Aorta (tissue), 5 donors: ENCODE results near the gene NKTR. TPM values are rescaled to one million over a fixed set of nuclear protein-coding genes. Genes with fewer than 3 reads are reported as not detected.

Experiments
- ATAC-seq: fragments of 200-7000 bp; cut with Tn5 transposase; one replicate; pipeline ENCODE4 v1.9.1; 2022; ENCODE audit warnings: moderate library complexity; ENCODE audit not compliant: low FRiP score
- DNase-seq, 2 donors: peaks; one replicate each; pipeline ENCODE4 v3.0.0-alpha.2; 2020
- H3K27ac ChIP-seq, 2 donors: one replicate each; pipeline ENCODE4 v1.5.1; 2013; ENCODE audit warnings: low read length in 2 of 2, mild to moderate bottlenecking in 2 of 2, moderate library complexity in 2 of 2, control low read depth in 1 of 2, inconsistent platforms in 1 of 2, low read depth in 1 of 2
- H3K27me3 ChIP-seq, 2 donors: one replicate each; pipeline ENCODE4 v1.6.1; 2013; ENCODE audit warnings: control low read depth in 1 of 2, low read length in 1 of 2, mild to moderate bottlenecking in 1 of 2, moderate library complexity in 1 of 2; ENCODE audit not compliant: insufficient read depth in 2 of 2, control insufficient read depth in 1 of 2
- H3K36me3 ChIP-seq, 2 donors: one replicate each; pipeline ENCODE4 v1.6.1; 2013; ENCODE audit warnings: control low read depth in 1 of 2, low read length in 1 of 2, mild to moderate bottlenecking in 1 of 2; ENCODE audit not compliant: insufficient read depth in 2 of 2, control insufficient read depth in 1 of 2
- H3K4me1 ChIP-seq, 2 donors: one replicate each; pipeline ENCODE4 v1.6.1; 2013; ENCODE audit warnings: low read length in 2 of 2, control low read depth in 1 of 2, mild to moderate bottlenecking in 1 of 2, moderate library complexity in 1 of 2; ENCODE audit not compliant: insufficient read depth in 2 of 2, control insufficient read depth in 1 of 2
- H3K4me3 ChIP-seq, 2 donors: one replicate each; pipeline ENCODE4 v1.5.1; 2013; ENCODE audit warnings: low read length in 2 of 2, control low read depth in 1 of 2, mild to moderate bottlenecking in 1 of 2
- H3K9me3 ChIP-seq: one replicate; pipeline ENCODE4 v1.6.1; 2013; ENCODE audit warnings: mild to moderate bottlenecking, low read length; ENCODE audit not compliant: control insufficient read depth
- WGBS, 2 donors: extraction: QIAGEN DNeasy Blood & Tissue Kit; methylation state at CpG; one replicate each; pipeline ENCODE4 v1.1.7; 2013; 5-methylcytosine and 5-hydroxymethylcytosine counted together
- intact Hi-C, 2 donors: fragments of 100-400 bp; cut with DNase I; formaldehyde crosslinking; loops; one replicate each; pipeline versions ENCODE4 v1.14.2 to v1.15.0; 2022
- polyA plus RNA-seq, 2 donors: library from polyadenylated mRNA; stranded (reverse); fragments of 200-250 nt; gene quantifications; one replicate each; pipeline ENCODE4 v1.2.3, GENCODE V29; 2013
- total RNA-seq, 2 donors: library from RNA; stranded (reverse); fragmentation: NEBNext Ultra II Directional; extraction: Animal tissue kit (Norgen Biotek cat#: 25700); gene quantifications; one replicate each; pipeline ENCODE4 v1.2.1, GENCODE V29; 2021
- donor health status: healthy with polysubstance abuse.
- donor health status: Bipolar disorder and iron deficiency.
- donor health status: DM: no; HTN: no; CAD: no.
- donor health status: DM: no; HTN: no; CAD: no.
- donor health status: DM: yes; HTN: yes; CAD: no.

The NKTR gene
- total and polyA plus RNA-seq, 4 donors = 6.1 to 163 (median 78.1) TPM

GRCh38 chr3:42605546-42606173 is 5.2 kb downstream of the NKTR start:
- no peak overlapping the region for H3K4me3 ChIP-seq
- H3K27me3 ChIP-seq = no peaks in the 10 kb centered on the region
- H3K27ac ChIP-seq = no peak overlapping the region
- DNase-seq (no peak), ATAC-seq (no peak)
- 47 to 50% methylated on average over 5 of the region's 5 CpGs for whole genome bisulfite sequencing, 2 donors
- H3K9me3 ChIP-seq = no peaks in the 10 kb centered on the region
- intact Hi-C loops = no loop called here
- no peaks in the 10 kb centered on the region for H3K36me3 ChIP-seq
- H3K4me1 ChIP-seq = peaks cover 2% of the 10 kb centered on the region in 2 donors

- H3K4me3 ChIP-seq = no peak overlapping the region
- no peaks in the 10 kb centered on the region for H3K36me3 ChIP-seq
- peaks cover 0 to 2% of the 10 kb centered on the region in 2 donors for H3K4me1 ChIP-seq
- DNase-seq (no peak), ATAC-seq (no peak)
- H3K27me3 ChIP-seq = no peaks in the 10 kb centered on the region
- no peak overlapping the region for H3K27ac ChIP-seq
- H3K9me3 ChIP-seq = no peaks in the 10 kb centered on the region
- WGBS, 2 donors = 69 to 71% methylated on average over 5 of the region's 5 CpGs
- intact Hi-C loops = no loop called here
These were observed 8.1 kb downstream of the NKTR start for GRCh38 chr3:42608581-42608980.

DNA sequence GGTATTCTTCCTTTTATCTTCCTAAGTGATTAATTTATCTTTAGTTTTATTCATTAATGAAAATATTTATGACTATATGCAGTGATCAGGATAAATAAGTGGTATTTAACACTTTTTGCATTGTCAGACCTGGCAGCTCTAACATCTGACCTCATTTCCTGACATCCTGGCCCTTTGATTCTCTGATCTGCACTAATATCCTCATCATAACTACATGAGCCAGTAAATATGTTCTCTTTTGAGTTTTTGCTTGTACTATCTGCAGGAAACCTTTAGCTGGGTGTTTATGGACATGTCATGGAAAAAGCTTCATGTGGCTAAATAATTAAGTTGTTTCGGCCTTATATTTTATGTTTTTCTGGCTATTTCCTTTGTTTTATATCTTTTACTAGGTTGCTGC is 10.5 kb downstream of the NKTR start:
- no peaks in the 10 kb centered on the region for H3K36me3 ChIP-seq
- DNase-seq (no peak), ATAC-seq (no peak)
- WGBS, 2 donors = 89 to 94% methylated on average over 1 of the region's 1 CpG
- H3K4me3 ChIP-seq = no peak overlapping the region
- no peaks in the 10 kb centered on the region for H3K9me3 ChIP-seq
- H3K4me1 ChIP-seq = peaks cover 0 to under 1% of the 10 kb centered on the region in 2 donors
- H3K27ac ChIP-seq = no peak overlapping the region
- H3K27me3 ChIP-seq = no peaks in the 10 kb centered on the region
- intact Hi-C loops = no loop called here

DNA sequence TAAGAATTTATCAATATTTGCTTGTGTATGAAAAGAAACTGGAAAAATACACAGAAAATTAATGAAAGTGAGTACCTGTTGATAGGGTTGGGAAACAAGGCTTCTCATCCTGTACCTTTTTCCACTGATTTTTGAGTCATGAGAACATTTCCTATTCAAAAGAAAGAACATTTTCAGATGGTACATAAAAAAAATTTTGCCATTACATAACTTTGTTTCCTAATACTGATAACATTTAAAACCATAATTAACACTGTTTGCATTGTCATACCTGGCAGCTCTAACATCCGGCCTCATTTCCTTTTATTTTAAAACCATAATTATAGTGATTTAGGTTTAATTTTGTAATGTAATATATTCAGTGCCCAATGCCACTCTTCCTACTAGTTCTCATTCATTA is 11.7 kb downstream of the NKTR start:
- Histone ChIP-seq H3K4me3 (no peak overlapping the region), H3K4me1 (no peaks in the 10 kb centered on the region), H3K27ac (no peak overlapping the region), H3K36me3 (no peaks in the 10 kb centered on the region), H3K27me3 (no peaks in the 10 kb centered on the region), H3K9me3 (no peaks in the 10 kb centered on the region)
- intact Hi-C loops = no loop called here
- ATAC-seq = no peak
- no peak for DNase-seq
- 69 to 74% methylated on average over 1 of the region's 1 CpG for WGBS, 2 donors

- Histone ChIP-seq H3K9me3 (no peaks in the 10 kb centered on the region), H3K4me3 (no peak overlapping the region), H3K27me3 (no peaks in the 10 kb centered on the region), H3K4me1 (no peaks in the 10 kb centered on the region), H3K27ac (no peak overlapping the region), H3K36me3 (no peaks in the 10 kb centered on the region)
- DNase-seq (no peak), ATAC-seq (no peak)
- intact Hi-C loops = no loop called here
- WGBS, 2 donors = 80 to 85% methylated on average over 3 of the region's 3 CpGs
These were observed 12.4 kb downstream of the NKTR start for GRCh38 chr3:42612928-42613327.

DNA sequence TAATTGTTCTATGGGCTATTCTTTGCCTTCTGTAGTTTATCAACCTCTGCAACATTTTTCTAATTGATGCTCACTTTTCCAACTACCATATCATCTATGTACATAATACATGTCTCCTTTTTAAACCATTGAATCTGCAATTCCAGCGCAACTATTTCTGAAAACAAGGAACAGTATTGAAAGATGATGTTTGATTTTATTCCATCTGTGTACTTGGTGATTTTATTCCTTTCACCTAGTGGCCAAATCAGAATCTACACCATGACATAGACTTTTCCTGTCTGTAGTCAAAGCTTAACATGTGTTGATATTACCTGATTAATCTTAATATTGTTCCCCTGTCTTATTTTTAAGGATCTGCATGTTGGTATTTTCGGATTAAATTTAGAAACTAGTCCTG is 13.0 kb downstream of the NKTR start:
- 55% methylated on average over 2 of the region's 2 CpGs for WGBS, 2 donors
- ATAC-seq = no peak
- Histone ChIP-seq H3K27ac (no peak overlapping the region), H3K9me3 (no peaks in the 10 kb centered on the region), H3K36me3 (no peaks in the 10 kb centered on the region), H3K27me3 (no peaks in the 10 kb centered on the region), H3K4me3 (no peak overlapping the region), H3K4me1 (no peaks in the 10 kb centered on the region)
- intact Hi-C loops = no loop called here
- DNase-seq = no peak

GRCh38 chr3:42631620-42632019 is 31.1 kb downstream of the NKTR start:
- Histone ChIP-seq H3K4me3 (no peak overlapping the region), H3K27ac (no peak overlapping the region), H3K9me3 (no peaks in the 10 kb centered on the region), H3K4me1 (no peaks in the 10 kb centered on the region), H3K36me3 (peaks cover 5 to 9% of the 10 kb centered on the region in 2 donors), H3K27me3 (no peaks in the 10 kb centered on the region)
- no peak for DNase-seq
- WGBS, 2 donors = 86 to 91% methylated on average over 2 of the region's 2 CpGs
- no peak for ATAC-seq
- intact Hi-C loops = no loop called here

GRCh38 chr3:42632146-42632545 is 31.7 kb downstream of the NKTR start:
- no peak for ATAC-seq
- WGBS, 2 donors = 81 to 87% methylated on average over 1 of the region's 1 CpG
- H3K27ac ChIP-seq = no peak overlapping the region
- no peaks in the 10 kb centered on the region for H3K4me1 ChIP-seq
- peaks cover 6 to 13% of the 10 kb centered on the region in 2 donors for H3K36me3 ChIP-seq
- H3K4me3 ChIP-seq = no peak overlapping the region
- H3K9me3 ChIP-seq = no peaks in the 10 kb centered on the region
- no peak for DNase-seq
- H3K27me3 ChIP-seq = no peaks in the 10 kb centered on the region
- intact Hi-C loops = no loop called here

- DNase-seq (no peak), ATAC-seq (no peak)
- Histone ChIP-seq H3K4me3 (no peak overlapping the region), H3K36me3 (peaks cover 6 to 24% of the 10 kb centered on the region in 2 donors), H3K27ac (no peak overlapping the region), H3K27me3 (no peaks in the 10 kb centered on the region), H3K4me1 (peaks cover 0 to 3% of the 10 kb centered on the region in 2 donors), H3K9me3 (no peaks in the 10 kb centered on the region)
- intact Hi-C loops = no loop called here
- 66 to 70% methylated on average over 6 of the region's 6 CpGs for WGBS, 2 donors
These were observed 33.1 kb downstream of the NKTR start for GRCh38 chr3:42633544-42633943.
